Cardiac muscle cell (in vitro differentiated cells and primary cell): ENCODE results near the gene SOX6. TPM values are rescaled to one million over a fixed set of nuclear protein-coding genes. Genes with fewer than 3 reads are reported as not detected.

Source experiments
- DNase-seq, 2 donors: peaks; one replicate each; pipeline versions ENCODE4 v3.0.0 to v3.0.0-alpha.2; 2010 to 2017; ENCODE audit warnings: low read depth in 1 of 2, low spot score in 1 of 2
- H3K27ac ChIP-seq: fragments of 200-600 bp; sonication (generic); 2 replicates; pipeline ENCODE4 v1.5.1; 2016
- H3K27me3 ChIP-seq: fragments of 200-600 bp; sonication (generic); 2 replicates; pipeline ENCODE4 v1.6.0; 2016; ENCODE audit warnings: control low read depth
- H3K36me3 ChIP-seq: fragments of 200-600 bp; sonication (generic); 2 replicates; pipeline ENCODE4 v1.5.1; 2016; ENCODE audit warnings: control low read depth
- H3K4me1 ChIP-seq: fragments of 200-600 bp; sonication (generic); 2 replicates; pipeline ENCODE4 v1.8.1; 2017; ENCODE audit warnings: low read depth, mild to moderate bottlenecking, mixed run types
- H3K4me3 ChIP-seq: fragments of 200-600 bp; sonication (generic); 2 replicates; pipeline ENCODE4 v1.5.1; 2016; ENCODE audit warnings: mild to moderate bottlenecking
- H3K9me3 ChIP-seq: fragments of 200-600 bp; sonication (generic); 2 replicates; pipeline ENCODE4 v1.5.1; 2017; ENCODE audit warnings: low read depth, mild to moderate bottlenecking, control low read depth
- CTCF ChIP-seq: IDR thresholded peaks from 2 replicates; pipeline ENCODE4 v1.5.1; 2012; ENCODE audit warnings: low read depth, mild to moderate bottlenecking, low read length
- polyA plus RNA-seq: library from polyadenylated mRNA; unstranded; fragments of >200 nt; fragmentation: Nextera tagmentation; extraction: Ambion mirVana; gene quantifications from 2 replicates; pipeline ENCODE4 v1.2.1, GENCODE V29; 2016
- total RNA-seq: library from RNA; depleted of rRNA; stranded (reverse); fragments of >200 nt; gene quantifications from 2 replicates; pipeline ENCODE4 v1.2.3, GENCODE V29; 2016

SOX6 gene
- total and polyA plus RNA-seq, 2 experiments from 2014 or later: 7.0 to 9.6 TPM

- TF ChIP-seq CTCF: no peak
Observed at GRCh38 chr11:16185042-16185441, 171.3 kb downstream of the SOX6 start.

GRCh38 chr11:16184588-16184987 lies 171.8 kb downstream of the SOX6 start:
- no peak for TF ChIP-seq CTCF
- Histone ChIP-seq H3K36me3 (no peaks in the 10 kb centered on the region), H3K27ac (no peak overlapping the region), H3K27me3 (no peaks in the 10 kb centered on the region), H3K9me3 (no peaks in the 10 kb centered on the region), H3K4me1 (no peaks in the 10 kb centered on the region), H3K4me3 (no peak overlapping the region)
- DNase-seq: peak in 1 of 2 donors; percentile 34

More at GRCh38 chr11:16185042-16185441, 171.3 kb downstream of the SOX6 start:
- no peaks in the 10 kb centered on the region for H3K27me3 ChIP-seq
- no peaks in the 10 kb centered on the region for H3K36me3 ChIP-seq
- no peaks in the 10 kb centered on the region for H3K9me3 ChIP-seq
- no peak for DNase-seq
- H3K27ac ChIP-seq: no peak overlapping the region
- no peak overlapping the region for H3K4me3 ChIP-seq
- H3K4me1 ChIP-seq: no peaks in the 10 kb centered on the region

GRCh38 chr11:16182553-16182952 lies 173.8 kb downstream of the SOX6 start:
- Histone ChIP-seq H3K27me3 (no peaks in the 10 kb centered on the region), H3K9me3 (no peaks in the 10 kb centered on the region), H3K4me1 (no peaks in the 10 kb centered on the region), H3K36me3 (no peaks in the 10 kb centered on the region), H3K27ac (no peak overlapping the region), H3K4me3 (no peak overlapping the region)
- TF ChIP-seq CTCF: no peak
- no peak for DNase-seq

GRCh38 chr11:16180868-16181267 lies 175.5 kb downstream of the SOX6 start:
- Histone ChIP-seq H3K9me3 (no peaks in the 10 kb centered on the region), H3K27ac (no peak overlapping the region), H3K4me3 (no peak overlapping the region), H3K27me3 (no peaks in the 10 kb centered on the region), H3K4me1 (no peaks in the 10 kb centered on the region), H3K36me3 (no peaks in the 10 kb centered on the region)
- TF ChIP-seq CTCF: no peak
- no peak for DNase-seq

- H3K4me1 ChIP-seq: no peaks in the 10 kb centered on the region
Observed at GRCh38 chr11:16179676-16180075, 176.7 kb downstream of the SOX6 start.

More at GRCh38 chr11:16179676-16180075, 176.7 kb downstream of the SOX6 start:
- Histone ChIP-seq H3K9me3 (no peaks in the 10 kb centered on the region), H3K27ac (no peak overlapping the region), H3K27me3 (no peaks in the 10 kb centered on the region), H3K36me3 (no peaks in the 10 kb centered on the region), H3K4me3 (no peak overlapping the region)
- no peak for DNase-seq
- TF ChIP-seq CTCF: no peak
